NCI-H2107 treated with DMSO at 0.1 percent for 48 hours (cell line): Measurements from ENCODE around the gene SLA2.
"Not testable (repeated sequence)": the region's sequence is repeated elsewhere in the genome, so short reads cannot be mapped to it uniquely, and the experiment has no call there.

ENCODE experiments used
- DNase-seq: peaks from one replicate; lab custom pipeline; 2025; ENCODE audit not compliant: unreplicated experiment; lab: John Stamatoyannopoulos, UW

SLA2 gene

DNA sequence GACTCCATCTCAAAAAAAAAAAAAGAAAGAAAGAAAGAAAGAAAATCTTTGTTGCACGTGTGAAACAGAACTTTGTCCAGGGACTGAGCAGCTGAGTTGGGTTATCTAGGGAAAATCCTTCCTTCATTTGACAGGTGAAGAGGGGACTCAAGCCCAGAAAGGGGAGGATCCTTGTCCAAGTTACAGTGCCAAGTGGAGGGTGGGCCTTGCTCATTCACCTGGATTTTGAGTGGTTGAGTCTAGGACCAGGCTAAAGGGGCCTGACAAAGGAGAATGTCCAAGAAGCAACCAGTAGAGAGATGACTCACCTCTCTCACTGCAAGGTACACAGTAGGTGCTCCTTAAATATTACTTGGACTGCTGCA, 69.9 kb downstream of the SLA2 start:
- DNase-seq, result no peak

DNA sequence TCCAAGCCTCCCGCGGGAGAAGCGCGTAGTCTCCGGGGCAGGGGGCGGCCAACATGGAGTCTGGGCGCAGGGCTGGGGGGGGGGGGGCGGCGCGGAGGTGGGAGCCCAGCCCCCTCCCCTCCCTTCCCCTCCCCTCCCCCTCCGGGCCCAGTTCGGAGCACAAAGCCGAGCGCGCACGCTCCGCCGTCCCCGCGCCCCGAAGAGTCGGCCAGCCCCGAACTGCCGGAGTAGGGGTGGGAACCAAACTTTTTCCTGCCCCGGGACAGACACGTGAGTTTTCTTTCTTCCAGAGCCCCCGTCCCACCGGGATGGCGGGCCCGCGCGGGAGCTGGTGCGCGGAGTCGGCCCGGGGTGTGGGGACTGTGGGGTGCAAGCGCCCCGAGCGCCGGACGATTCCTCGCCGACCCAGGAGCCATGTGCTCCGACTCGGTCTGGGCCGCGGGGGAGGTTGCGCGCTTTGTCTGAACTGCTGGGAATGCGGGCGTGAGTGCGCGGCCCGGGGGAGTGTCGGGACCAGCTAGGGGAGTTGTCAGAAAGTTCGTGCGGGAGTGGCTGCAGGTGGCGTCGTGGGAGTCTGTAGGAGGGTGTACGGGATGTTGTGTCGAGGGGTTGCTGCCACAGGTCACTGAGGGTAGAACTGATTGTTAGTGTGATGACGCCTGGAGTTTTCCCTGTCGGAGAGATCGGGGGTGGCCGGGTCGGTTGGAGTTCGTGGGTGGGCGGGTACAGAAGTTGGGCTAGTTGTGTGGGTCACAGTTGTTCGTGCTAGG, 71.4 kb downstream of the SLA2 start:
- no peak for DNase-seq

DNA sequence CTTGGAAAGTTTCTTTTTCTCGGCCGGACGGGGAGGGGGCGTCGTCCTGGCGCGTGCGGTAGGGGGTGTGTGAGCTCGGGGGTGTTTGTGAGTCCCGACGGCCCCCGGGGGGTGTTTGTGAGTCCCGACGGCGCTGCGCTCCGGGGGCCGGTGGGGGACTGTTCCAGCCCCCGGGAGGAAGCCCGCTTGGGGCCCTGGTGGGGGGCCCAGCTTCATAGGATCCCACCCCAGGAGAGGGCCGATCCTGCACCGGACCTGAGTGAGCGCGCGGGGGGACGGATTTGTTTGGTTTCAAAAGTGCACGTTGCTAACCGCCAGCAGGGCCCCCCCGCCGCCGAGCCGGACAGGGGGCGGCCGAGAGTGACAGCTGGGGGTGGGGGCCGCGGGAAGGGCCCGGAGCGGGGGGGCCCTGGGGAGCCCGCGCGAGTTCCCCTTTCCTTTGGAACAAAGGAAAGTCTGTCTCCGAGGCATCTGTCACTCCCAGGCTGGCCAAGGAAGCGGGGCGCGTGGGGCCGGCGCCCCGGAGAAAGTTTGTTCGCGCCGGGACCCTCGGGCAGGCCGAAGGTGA, 72.1 kb downstream of the SLA2 start:
- DNase-seq, result no peak

DNA sequence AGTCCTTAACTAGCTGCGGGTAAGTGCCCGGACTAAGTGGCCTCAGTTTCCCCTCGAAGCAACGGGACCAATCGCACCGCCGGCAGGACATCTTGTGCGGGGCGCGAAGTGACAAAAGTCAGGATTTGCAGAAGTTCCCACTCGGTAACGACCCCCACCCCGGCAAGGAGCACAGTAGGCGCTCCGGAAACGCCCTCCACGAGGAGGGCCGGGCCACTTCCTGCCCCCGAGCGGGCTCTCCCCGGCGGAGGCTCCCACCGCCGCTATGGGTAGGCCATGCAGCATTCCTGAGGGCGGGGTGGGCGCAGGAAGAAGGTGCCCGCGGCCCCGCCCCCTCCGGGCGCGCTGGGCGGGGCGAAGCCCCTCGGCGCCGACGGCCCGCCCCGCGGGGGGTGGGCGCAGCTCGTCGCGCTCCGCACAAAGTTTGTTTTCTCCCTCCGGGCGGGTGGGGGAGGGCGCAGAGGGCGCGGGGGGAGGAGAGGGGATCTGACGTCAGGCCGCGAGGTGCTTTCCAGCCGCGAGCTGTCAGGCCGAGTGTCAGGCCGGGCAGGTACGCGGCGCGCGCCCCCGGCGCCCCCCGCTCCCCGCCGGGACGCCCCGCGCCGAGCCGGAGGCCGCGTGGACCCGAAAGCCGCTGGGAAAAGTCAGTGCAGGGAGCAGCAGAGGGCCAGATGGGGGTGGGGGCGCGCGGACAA, 72.7 kb downstream of the SLA2 start, which contains the start of gene TGIF2:
Gene TGIF2 (plus strand): TSS at position 495 of the 695 bp plus-strand sequence. CDS start 5,178 bp downstream, outside the sequence.
- DNase-seq, result no peak

DNA sequence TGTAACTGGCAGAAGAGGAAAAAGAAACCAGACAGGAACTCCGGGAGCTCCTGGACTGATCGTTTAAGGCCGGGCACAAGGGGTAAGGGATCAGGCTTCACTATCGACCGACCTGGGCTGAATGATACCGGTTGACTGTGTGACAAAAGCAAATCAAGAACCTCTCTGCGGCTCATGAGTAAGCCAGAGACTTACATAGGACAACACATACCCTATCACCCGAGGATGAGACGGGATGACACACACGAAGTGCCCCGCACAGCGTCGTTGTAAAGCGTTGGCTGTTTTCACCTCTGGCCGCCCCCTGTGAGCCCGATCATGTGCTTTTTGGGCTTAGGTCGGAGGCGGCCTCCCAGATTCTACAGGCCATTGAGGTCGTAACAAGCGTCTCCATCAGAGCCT, 73.3 kb downstream of the SLA2 start:
- DNase-seq, result no peak

DNA sequence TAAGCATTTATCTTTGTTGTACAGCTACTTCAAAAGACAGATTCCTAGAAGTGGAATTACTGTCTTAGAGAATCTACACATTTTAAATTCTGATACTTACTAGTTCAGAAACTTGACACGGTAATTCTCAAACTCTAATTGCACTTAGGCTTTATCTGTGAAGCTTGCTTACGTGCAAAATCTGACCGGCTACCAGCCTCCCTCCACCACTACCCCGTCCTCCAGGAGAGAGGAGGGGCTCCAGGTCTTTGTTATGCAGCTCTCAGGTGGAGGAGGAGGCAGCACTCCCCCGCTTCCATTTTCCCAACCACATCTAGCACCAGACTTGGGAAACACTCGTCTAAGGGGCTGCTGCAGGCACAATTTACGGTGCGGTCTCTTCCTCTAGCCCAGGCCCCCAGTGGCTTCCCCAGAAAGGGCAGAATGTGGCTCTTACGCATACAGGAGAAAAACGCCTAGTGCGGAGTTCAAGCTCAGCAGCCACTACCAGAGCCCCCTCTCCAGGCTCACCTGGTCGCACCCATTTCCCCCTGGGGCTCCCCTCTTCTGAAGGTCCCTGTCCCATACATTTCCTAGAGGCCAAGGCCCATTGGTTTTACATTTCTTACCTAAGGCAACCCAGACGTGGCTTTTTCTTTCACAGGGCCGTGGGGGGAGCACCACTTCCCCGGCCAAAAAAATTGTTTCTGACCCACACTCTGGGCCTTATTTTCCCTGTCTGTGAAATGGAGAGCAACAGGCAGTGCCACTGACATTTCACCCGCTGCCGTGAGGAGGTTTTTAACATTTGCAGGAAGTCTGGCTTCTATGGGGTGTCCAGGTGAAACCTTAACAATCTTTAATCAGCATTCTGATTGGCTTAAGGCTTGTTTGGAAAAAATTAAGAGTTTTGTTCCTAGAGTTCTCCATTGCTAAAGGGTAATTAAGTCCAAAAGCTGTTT, 74.2 kb downstream of the SLA2 start:
- no peak for DNase-seq

DNA sequence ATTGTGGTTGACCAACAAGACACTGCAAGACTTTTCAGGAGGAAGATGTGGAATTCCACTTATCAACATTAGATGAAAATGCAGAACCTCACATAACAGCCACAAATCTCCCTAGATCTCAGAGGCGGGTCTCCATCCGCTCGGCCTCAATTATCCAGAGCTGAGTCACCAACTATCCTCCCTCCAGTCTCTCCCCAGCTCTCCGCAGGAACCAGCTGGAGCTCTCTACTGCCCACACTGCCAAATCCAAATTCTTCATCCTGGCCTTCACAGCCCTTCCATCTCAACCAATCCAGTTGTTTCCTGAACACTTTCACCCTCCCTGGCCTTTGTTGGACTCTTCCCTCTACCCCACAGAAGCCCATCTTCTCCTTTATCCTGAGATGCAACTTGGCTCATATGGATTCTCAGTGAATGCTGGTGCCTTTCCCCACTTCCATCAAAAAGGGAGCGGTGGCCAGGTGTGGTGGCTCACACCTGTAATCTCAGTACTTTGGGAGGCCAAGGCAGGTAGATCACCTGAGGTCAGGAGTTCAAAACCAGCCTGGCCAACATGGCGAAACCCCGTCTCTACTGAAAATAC, 76.1 kb downstream of the SLA2 start:
- DNase-seq, result no peak

DNA sequence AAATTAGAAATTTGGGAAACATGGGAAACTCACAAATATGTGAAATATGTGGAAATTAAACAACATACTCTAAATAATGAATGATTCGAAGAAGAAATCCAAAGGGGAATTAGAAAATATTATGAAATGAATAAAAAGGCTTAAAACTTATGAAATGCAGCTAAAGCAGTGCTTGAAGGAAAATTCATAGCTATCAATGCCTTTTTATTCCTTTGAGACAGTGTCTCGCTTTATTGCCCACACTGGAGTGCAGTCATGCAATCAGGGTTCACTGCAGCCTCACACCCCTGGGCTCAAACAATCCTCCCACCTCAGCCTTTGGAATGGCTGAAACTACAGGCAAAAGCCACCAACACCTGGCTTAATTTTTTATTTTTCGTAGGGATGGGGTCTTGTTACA, 80.5 kb downstream of the SLA2 start:
- DNase-seq, result no peak

DNA sequence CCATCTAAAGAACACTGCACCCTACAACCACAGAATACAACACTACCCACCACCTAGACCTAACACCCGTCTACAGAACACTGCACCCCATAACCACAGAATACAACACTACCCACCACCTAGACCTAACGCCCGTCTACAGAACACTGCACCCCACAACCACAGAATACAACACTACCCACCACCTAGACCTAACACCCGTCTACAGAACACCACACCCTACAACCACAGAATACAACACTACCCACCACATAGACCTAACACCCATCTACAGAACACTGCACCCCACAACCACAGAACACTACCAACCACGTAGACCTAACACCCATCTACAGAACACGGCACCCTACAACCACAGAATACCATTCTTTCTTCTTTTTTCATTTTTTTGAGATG, 81.3 kb downstream of the SLA2 start:
- not testable (repeated sequence) for DNase-seq

DNA sequence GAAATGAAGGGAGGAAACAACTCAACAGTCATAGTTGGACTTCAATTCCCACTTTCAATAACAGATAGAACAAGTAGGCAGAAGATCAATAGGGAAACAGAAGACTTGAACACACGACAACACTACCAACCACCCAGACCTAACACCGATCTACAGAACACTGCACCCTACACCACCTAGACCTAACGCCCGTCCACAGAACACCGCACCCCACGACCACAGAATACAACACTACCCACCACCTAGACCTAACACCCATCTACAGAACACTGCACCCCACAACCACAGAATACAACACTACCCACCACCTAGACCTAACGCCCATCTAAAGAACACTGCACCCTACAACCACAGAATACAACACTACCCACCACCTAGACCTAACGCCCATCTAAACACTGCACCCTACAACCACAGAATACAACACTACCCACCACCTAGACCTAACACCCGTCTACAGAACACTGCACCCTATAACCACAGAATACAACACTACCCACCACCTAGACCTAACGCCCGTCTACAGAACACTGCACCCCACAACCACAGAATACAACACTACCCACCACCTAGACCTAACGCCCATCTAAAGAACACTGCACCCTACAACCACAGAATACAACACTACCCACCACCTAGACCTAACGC, 81.8 kb downstream of the SLA2 start:
- not testable (repeated sequence) for DNase-seq

DNA sequence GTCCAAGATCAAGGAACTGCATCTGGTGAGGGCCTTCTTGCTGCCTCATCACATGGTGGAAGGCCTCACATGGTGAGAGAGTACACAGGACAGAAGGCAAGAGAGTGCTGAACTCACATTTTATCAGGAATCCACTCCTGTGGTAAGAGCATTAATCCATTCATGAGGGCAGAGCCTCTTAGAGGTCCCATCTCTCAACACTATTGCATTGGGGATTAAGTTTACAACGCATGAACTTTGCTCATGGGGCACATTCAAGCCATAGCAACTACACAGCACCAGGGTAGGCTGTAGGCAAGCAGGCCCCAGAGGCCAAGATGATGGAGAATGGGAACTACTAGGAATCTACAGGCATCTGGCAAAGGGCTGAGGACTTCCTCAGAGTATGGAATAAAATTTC, 82.6 kb downstream of the SLA2 start:
- no peak for DNase-seq

DNA sequence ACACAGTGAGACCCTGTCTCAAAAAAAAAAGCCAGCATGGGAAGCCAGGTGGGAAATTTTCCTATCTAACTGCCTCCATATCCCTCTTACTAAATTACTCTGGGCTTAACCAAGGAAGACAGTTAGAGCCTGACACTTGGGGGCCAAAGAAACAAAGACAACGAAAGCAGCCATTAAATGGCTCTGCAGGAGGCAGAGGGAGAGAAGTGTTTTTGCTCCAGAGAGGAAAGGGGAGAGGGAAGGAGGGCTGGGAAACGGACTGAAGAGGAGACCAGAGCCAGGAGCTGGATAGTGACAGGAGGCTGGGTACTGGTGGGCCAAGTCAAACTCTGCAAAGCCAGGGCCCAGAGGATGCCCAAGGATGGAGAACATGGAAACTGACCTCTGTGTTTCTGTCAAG, 83.3 kb downstream of the SLA2 start:
- no peak for DNase-seq
